NT2/D1 (cell line): ENCODE results near the gene TMEM204.

Experiments
- SUZ12 ChIP-seq: IDR thresholded peaks from 2 replicates; pipeline ENCODE4 v1.6.1; 2011; ENCODE audit not compliant: insufficient read length, insufficient read depth; ENCODE audit errors: extremely low read depth
- YY1 ChIP-seq: IDR thresholded peaks from 2 replicates; pipeline ENCODE4 v1.6.1; 2011; ENCODE audit not compliant: insufficient read length, insufficient read depth
- ZNF274 ChIP-seq: IDR thresholded peaks from 2 replicates; pipeline ENCODE4 v1.6.1; 2011; ENCODE audit warnings: mild to moderate bottlenecking, low read depth, low read length

- TF ChIP-seq YY1, result no peak
- TF ChIP-seq SUZ12, result no peak
- TF ChIP-seq ZNF274, result no peak
These were observed 67.6 kb downstream of the TMEM204 start for GRCh38 chr16:1601031-1601430.
